Suprapubic skin (tissue), 4 donors: Measurements from ENCODE around the gene FAM83F.

Experiments
- CTCF ChIP-seq, 2 donors: fragments of 200-600 bp in 1 of 2; fragments of 450-650 bp in 1 of 2; sonication (generic) in 1 of 2; IDR thresholded peaks; one replicate each; pipeline ENCODE4 v1.5.1; 2016 to 2019; ENCODE audit warnings: antibody characterized with exemption in 2 of 2, mild to moderate bottlenecking in 1 of 2, moderate library complexity in 1 of 2
- EP300 ChIP-seq: sonication (generic); formaldehyde crosslinking; IDR thresholded peaks from one replicate; pipeline ENCODE4 v1.6.1; 2017; ENCODE audit warnings: antibody characterized with exemption
- POLR2A ChIP-seq, 2 donors: fragments of 450-650 bp; IDR thresholded peaks; one replicate each; pipeline ENCODE4 v1.6.1; 2017; ENCODE audit warnings: antibody characterized with exemption in 2 of 2, mild to moderate bottlenecking in 2 of 2, moderate library complexity in 2 of 2
- POLR2AphosphoS5 ChIP-seq, 3 donors: sonication (generic); formaldehyde crosslinking; IDR thresholded peaks; one replicate each; pipeline ENCODE4 v1.6.1; 2017; ENCODE audit warnings: antibody characterized with exemption in 3 of 3

- TF ChIP-seq CTCF (IDR thresholded peaks at IDR 0.05) = no peak
- no peak for TF ChIP-seq POLR2AphosphoS5 (IDR thresholded peaks at IDR 0.05)
- no peak for TF ChIP-seq POLR2A (IDR thresholded peaks at IDR 0.05)
- TF ChIP-seq EP300 = no peak
Measured at GRCh38 chr22:39949964-39950737, 44.6 kb upstream of the FAM83F start.
